ENCODE measurements around the gene ATN1. TPM values are rescaled to one million over a fixed set of nuclear protein-coding genes. Genes with fewer than 3 reads are reported as not detected.
"Not testable (repeated sequence)": the region's sequence is repeated elsewhere in the genome, so short reads cannot be mapped to it uniquely, and the experiment has no call there.

The ATN1 gene, protein sequence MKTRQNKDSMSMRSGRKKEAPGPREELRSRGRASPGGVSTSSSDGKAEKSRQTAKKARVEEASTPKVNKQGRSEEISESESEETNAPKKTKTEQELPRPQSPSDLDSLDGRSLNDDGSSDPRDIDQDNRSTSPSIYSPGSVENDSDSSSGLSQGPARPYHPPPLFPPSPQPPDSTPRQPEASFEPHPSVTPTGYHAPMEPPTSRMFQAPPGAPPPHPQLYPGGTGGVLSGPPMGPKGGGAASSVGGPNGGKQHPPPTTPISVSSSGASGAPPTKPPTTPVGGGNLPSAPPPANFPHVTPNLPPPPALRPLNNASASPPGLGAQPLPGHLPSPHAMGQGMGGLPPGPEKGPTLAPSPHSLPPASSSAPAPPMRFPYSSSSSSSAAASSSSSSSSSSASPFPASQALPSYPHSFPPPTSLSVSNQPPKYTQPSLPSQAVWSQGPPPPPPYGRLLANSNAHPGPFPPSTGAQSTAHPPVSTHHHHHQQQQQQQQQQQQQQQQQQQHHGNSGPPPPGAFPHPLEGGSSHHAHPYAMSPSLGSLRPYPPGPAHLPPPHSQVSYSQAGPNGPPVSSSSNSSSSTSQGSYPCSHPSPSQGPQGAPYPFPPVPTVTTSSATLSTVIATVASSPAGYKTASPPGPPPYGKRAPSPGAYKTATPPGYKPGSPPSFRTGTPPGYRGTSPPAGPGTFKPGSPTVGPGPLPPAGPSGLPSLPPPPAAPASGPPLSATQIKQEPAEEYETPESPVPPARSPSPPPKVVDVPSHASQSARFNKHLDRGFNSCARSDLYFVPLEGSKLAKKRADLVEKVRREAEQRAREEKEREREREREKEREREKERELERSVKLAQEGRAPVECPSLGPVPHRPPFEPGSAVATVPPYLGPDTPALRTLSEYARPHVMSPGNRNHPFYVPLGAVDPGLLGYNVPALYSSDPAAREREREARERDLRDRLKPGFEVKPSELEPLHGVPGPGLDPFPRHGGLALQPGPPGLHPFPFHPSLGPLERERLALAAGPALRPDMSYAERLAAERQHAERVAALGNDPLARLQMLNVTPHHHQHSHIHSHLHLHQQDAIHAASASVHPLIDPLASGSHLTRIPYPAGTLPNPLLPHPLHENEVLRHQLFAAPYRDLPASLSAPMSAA (N-terminal part only)
- total RNA-seq, result 10 to 100 TPM in 1 of 2 donors, 1 to 10 TPM in 1; 3.6 to 10.2 TPM
- 10 to 100 TPM in 1 of 2 donors, 1 to 10 TPM in 1; 5.6 to 12.6 TPM for polyA plus RNA-seq

DNA sequence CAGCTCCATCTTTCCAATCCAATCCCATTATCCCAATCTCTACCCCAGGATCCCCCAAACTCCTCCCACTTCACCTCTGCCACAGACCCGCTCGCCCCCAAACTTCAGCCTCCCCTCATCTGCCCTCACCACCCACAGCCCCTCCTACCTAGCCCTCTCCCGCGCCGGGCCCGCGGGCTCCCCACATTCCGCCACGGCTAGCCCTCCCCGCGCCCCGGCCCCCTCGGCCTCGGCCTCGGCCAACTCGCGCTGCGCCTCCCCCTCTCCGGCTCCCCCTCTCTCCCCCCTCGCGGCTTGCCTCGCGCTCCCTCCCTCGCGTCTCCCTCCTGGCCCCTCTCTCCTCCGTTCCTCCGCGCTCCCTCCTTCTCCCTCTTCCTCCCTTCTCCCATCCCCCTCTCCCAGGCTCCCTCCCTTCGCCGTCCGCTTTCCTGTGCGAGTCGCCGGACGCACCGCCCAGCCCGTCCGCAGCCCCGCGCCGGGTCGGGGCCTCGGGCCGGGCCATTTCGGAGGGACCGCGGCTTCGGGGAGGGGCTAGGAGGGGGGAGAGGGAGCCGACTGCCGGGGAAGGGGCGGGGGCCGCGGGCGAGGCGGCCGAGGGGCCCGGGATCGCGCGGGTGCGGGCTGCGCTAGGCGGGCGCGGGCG is at the start of gene ATN1:
TSS of gene ATN1 (plus strand) at position 581 of the 643 bp plus-strand sequence. CDS start 6,043 bp downstream, outside the sequence.
- H3K27me3 ChIP-seq (ENCODE audit: control insufficient read depth in 4 of 4, insufficient read depth in 4 of 4, low read length in 3 of 4), result no peaks in the 10 kb centered on the region
- H3K4me3 ChIP-seq (ENCODE audit: low read depth in 1 of 3, low read length in 3 of 3), result peak within 1 kb of the TSS; percentile 78 to 88 (median 80)
- H3K27ac ChIP-seq (ENCODE audit: low read depth in 1 of 2, low read length in 2 of 2), result peak within 1 kb of the TSS; percentile 89 to 93
- no peaks in the 10 kb centered on the region for H3K36me3 ChIP-seq (ENCODE audit: control insufficient read depth in 4 of 4, insufficient read depth in 3 of 4, low read depth in 1 of 4, low read length in 3 of 4)
- TF ChIP-seq, protein P1, sequence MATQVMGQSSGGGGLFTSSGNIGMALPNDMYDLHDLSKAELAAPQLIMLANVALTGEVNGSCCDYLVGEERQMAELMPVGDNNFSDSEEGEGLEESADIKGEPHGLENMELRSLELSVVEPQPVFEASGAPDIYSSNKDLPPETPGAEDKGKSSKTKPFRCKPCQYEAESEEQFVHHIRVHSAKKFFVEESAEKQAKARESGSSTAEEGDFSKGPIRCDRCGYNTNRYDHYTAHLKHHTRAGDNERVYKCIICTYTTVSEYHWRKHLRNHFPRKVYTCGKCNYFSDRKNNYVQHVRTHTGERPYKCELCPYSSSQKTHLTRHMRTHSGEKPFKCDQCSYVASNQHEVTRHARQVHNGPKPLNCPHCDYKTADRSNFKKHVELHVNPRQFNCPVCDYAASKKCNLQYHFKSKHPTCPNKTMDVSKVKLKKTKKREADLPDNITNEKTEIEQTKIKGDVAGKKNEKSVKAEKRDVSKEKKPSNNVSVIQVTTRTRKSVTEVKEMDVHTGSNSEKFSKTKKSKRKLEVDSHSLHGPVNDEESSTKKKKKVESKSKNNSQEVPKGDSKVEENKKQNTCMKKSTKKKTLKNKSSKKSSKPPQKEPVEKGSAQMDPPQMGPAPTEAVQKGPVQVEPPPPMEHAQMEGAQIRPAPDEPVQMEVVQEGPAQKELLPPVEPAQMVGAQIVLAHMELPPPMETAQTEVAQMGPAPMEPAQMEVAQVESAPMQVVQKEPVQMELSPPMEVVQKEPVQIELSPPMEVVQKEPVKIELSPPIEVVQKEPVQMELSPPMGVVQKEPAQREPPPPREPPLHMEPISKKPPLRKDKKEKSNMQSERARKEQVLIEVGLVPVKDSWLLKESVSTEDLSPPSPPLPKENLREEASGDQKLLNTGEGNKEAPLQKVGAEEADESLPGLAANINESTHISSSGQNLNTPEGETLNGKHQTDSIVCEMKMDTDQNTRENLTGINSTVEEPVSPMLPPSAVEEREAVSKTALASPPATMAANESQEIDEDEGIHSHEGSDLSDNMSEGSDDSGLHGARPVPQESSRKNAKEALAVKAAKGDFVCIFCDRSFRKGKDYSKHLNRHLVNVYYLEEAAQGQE (IDR thresholded peaks at IDR 0.05), result peak; percentile 17
- no peak for TF ChIP-seq JUND (IDR thresholded peaks at IDR 0.05)
- H3K9me3 ChIP-seq (ENCODE audit: control insufficient read depth in 4 of 4, low read length in 3 of 4), result no peaks in the 10 kb centered on the region
- H3K4me1 ChIP-seq (ENCODE audit: control insufficient read depth in 4 of 4, insufficient read depth in 4 of 4, low read length in 3 of 4), result peaks cover 9 to 60% (median 50%) of the 10 kb centered on the region in 4 donors
- WGBS, result under 1% methylated on average over 66 of the region's 66 CpGs
- peak within 1 kb of the TSS; percentile 35 to 66 for H3K9ac ChIP-seq (ENCODE audit: low read depth in 1 of 2, low read length in 2 of 2)
- peak; percentile 57 for DNase-seq (ENCODE audit: low spot score)

DNA sequence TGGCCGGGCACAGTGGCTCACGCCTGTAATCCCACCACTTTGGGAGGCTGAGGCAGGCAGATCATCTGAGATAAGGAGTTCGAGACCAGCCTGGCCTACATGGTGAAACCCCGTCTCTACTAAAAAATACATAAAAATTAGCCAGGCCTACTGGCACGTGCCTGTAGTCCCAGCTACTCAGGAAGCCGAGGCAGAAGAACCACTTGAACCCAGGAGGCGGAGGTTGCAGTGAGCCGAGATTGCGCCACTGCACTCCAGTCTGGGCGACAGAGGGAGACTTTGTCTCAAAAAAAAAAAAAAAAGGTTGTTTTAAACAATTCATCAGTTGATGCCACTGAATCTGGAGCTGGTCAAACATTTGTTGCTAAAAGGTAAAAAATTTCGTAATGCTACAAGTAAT is 47.9 kb upstream of the ATN1 start:
- not testable (repeated sequence) for DNase-seq (ENCODE audit: low spot score); H3K9me3 ChIP-seq (ENCODE audit: control insufficient read depth in 4 of 4, low read length in 3 of 4); H3K4me3 ChIP-seq (ENCODE audit: low read depth in 1 of 3, low read length in 3 of 3); H3K4me1 ChIP-seq (ENCODE audit: control insufficient read depth in 4 of 4, insufficient read depth in 4 of 4, low read length in 3 of 4); H3K36me3 ChIP-seq (ENCODE audit: control insufficient read depth in 4 of 4, insufficient read depth in 3 of 4, low read depth in 1 of 4, low read length in 3 of 4); H3K9ac ChIP-seq (ENCODE audit: low read depth in 1 of 2, low read length in 2 of 2); H3K27ac ChIP-seq (ENCODE audit: low read depth in 1 of 2, low read length in 2 of 2); H3K27me3 ChIP-seq (ENCODE audit: control insufficient read depth in 4 of 4, insufficient read depth in 4 of 4, low read length in 3 of 4)
- 75% methylated on average over 11 of the region's 11 CpGs for WGBS

DNA sequence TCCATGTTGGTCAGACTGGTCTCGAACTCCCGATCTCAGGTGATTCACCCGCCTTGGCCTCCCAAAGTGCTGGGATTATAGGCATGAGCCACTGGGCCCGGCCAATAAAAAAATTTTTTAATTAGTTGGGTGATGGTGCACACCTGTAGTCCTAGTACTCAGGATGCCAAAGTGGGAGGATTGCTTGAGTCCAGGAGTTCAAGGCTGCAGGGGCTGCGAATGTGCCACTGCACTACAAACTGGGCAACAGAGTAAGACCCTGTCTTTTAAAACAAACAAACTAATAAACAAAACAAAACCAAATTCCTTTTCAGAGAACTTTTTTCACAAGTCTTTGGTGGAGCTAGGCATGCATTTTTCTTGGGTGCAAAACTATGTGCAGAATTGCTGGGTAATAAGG is 44.5 kb upstream of the ATN1 start:
- WGBS, result 92% methylated on average over 5 of the region's 5 CpGs
- H3K4me1 ChIP-seq (ENCODE audit: control insufficient read depth in 4 of 4, insufficient read depth in 4 of 4, low read length in 3 of 4), result peaks cover 0 to 1% (median 0%) of the 10 kb centered on the region in 4 donors
- H3K27me3 ChIP-seq (ENCODE audit: control insufficient read depth in 4 of 4, insufficient read depth in 4 of 4, low read length in 3 of 4), result no peaks in the 10 kb centered on the region
- no peak overlapping the region for H3K27ac ChIP-seq (ENCODE audit: low read depth in 1 of 2, low read length in 2 of 2)
- H3K9ac ChIP-seq (ENCODE audit: low read depth in 1 of 2, low read length in 2 of 2), result no peak overlapping the region
- H3K36me3 ChIP-seq (ENCODE audit: control insufficient read depth in 4 of 4, insufficient read depth in 3 of 4, low read depth in 1 of 4, low read length in 3 of 4), result peaks cover 0 to 7% (median 3%) of the 10 kb centered on the region in 4 donors
- no peaks in the 10 kb centered on the region for H3K9me3 ChIP-seq (ENCODE audit: control insufficient read depth in 4 of 4, low read length in 3 of 4)
- no peak overlapping the region for H3K4me3 ChIP-seq (ENCODE audit: low read depth in 1 of 3, low read length in 3 of 3)
- no peak for DNase-seq (ENCODE audit: low spot score)
- TF ChIP-seq, protein P2, sequence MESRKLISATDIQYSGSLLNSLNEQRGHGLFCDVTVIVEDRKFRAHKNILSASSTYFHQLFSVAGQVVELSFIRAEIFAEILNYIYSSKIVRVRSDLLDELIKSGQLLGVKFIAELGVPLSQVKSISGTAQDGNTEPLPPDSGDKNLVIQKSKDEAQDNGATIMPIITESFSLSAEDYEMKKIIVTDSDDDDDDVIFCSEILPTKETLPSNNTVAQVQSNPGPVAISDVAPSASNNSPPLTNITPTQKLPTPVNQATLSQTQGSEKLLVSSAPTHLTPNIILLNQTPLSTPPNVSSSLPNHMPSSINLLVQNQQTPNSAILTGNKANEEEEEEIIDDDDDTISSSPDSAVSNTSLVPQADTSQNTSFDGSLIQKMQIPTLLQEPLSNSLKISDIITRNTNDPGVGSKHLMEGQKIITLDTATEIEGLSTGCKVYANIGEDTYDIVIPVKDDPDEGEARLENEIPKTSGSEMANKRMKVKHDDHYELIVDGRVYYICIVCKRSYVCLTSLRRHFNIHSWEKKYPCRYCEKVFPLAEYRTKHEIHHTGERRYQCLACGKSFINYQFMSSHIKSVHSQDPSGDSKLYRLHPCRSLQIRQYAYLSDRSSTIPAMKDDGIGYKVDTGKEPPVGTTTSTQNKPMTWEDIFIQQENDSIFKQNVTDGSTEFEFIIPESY (IDR thresholded peaks at IDR 0.05), result no peak
- TF ChIP-seq, protein P3, sequence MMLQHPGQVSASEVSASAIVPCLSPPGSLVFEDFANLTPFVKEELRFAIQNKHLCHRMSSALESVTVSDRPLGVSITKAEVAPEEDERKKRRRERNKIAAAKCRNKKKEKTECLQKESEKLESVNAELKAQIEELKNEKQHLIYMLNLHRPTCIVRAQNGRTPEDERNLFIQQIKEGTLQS (IDR thresholded peaks at IDR 0.05), result no peak
- TF ChIP-seq YY1 (IDR thresholded peaks at IDR 0.05), result no peak
- TF ChIP-seq, protein P1 (IDR thresholded peaks at IDR 0.05), result no peak
- TF ChIP-seq JUND (IDR thresholded peaks at IDR 0.05), result no peak
- no peak for TF ChIP-seq HNF4G (IDR thresholded peaks at IDR 0.05)
- TF ChIP-seq SP1 (IDR thresholded peaks at IDR 0.05), result no peak
- no peak for TF ChIP-seq RAD21 (IDR thresholded peaks at IDR 0.05)
- TF ChIP-seq FOXA2 (IDR thresholded peaks at IDR 0.05), result no peak
- no peak for TF ChIP-seq NR2F2 (IDR thresholded peaks at IDR 0.05)
- TF ChIP-seq FOXA1 (IDR thresholded peaks at IDR 0.05), result no peak
- no peak for TF ChIP-seq HNF4A (conservative IDR thresholded peaks at IDR 0.05)
- TF ChIP-seq RXRA (IDR thresholded peaks at IDR 0.05), result no peak
